ENCODE measurements around the gene PRKAA1. TPM values are rescaled to one million over a fixed set of nuclear protein-coding genes. Genes with fewer than 3 reads are reported as not detected.
"Not testable (repeated sequence)": the region's sequence is repeated elsewhere in the genome, so short reads cannot be mapped to it uniquely, and the experiment has no call there.

PRKAA1 gene
- total RNA-seq, 2 experiments from 2014 or later: 102 to 105 TPM

DNA sequence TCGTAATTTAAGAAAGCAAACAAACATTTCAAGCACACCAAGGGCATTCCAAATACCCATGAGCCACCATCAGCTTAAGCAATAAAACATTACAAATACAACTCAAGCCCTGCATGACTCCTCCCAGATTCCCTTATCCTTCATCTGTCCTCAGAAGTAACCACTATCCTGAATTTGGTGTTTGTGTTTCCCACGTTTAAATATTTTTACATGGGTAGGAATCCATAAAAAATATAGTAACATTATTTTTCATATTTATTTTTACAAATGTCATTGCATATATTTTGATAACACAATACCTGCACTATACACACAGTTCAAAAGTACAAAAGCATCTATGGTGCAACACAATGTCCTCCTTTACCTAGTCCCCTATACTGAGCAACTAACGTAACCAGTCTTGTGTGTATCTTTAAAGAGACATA is 6.4 kb downstream of the PRKAA1 start:
- Mint-ChIP-seq H3K36me3 (ENCODE audit: low read depth) (peaks cover 52% of the 10 kb centered on the region), H3K27ac (no peak overlapping the region), H3K4me3 (no peak overlapping the region), H3K9me3 (peaks cover 3% of the 10 kb centered on the region), H3K4me1 (ENCODE audit: low read depth) (peaks cover 85% of the 10 kb centered on the region), H3K27me3 (no peaks in the 10 kb centered on the region)
- no peak for ATAC-seq (ENCODE audit: poor library complexity)
- Histone ChIP-seq H3K4me3 (ENCODE audit: low read length) (no peak overlapping the region), H3K4me1 (ENCODE audit: insufficient read depth, low read length) (peaks cover 23% of the 10 kb centered on the region), H3K36me3 (ENCODE audit: insufficient read depth, low read length) (peaks cover 10% of the 10 kb centered on the region), H3K27ac (ENCODE audit: low read depth in 1 of 2, low read length in 2 of 2) (no peak overlapping the region), H3K27me3 (ENCODE audit: control insufficient read depth in 1 of 2, insufficient read depth in 2 of 2, low read length in 2 of 2) (no peaks in the 10 kb centered on the region), H3K9me3 (ENCODE audit: control insufficient read depth in 1 of 2, insufficient read depth in 1 of 2, low read length in 2 of 2) (peaks cover 0 to 5% of the 10 kb centered on the region in 2 experiments)
- POLR2A ChIA-PET: no interaction called here
- TF ChIP-seq, protein P1, sequence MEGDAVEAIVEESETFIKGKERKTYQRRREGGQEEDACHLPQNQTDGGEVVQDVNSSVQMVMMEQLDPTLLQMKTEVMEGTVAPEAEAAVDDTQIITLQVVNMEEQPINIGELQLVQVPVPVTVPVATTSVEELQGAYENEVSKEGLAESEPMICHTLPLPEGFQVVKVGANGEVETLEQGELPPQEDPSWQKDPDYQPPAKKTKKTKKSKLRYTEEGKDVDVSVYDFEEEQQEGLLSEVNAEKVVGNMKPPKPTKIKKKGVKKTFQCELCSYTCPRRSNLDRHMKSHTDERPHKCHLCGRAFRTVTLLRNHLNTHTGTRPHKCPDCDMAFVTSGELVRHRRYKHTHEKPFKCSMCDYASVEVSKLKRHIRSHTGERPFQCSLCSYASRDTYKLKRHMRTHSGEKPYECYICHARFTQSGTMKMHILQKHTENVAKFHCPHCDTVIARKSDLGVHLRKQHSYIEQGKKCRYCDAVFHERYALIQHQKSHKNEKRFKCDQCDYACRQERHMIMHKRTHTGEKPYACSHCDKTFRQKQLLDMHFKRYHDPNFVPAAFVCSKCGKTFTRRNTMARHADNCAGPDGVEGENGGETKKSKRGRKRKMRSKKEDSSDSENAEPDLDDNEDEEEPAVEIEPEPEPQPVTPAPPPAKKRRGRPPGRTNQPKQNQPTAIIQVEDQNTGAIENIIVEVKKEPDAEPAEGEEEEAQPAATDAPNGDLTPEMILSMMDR (IDR thresholded peaks at IDR 0.05): no peak
- DNase-seq: no peak
- intact Hi-C loops (cut with DNase I, micrococcal nuclease): no loop called here
- CTCF ChIA-PET: no interaction called here

DNA sequence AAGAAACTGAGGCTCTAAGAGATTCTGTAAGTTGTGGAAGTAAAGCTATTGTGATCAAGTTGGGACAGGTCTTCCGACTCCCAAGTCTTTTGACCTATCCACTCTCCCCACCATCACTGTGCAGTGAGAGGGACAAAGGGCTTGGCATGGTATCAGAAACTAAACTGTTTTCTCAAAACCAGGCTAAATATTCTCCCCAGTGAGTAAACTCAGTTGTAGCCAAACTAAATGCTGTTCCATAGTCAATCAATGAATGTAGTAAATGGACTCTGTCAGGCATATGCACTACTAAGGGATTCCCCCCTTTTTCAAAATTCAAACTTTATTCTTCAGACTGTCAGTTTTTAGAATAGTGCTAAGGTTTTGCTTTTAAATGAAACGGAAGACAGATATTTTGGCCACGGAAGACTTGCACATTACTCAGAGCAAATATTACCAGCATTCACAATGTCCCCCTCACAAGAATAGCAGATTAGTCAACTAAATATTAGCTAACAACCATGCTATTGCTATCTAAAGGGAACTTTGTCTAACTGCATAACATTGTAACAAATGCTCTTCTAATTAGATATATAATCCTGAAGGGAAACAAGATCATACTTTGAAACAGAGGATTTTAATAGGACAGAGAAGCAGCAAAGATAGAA is 7.1 kb downstream of the PRKAA1 start:
- Histone ChIP-seq H3K27me3 (ENCODE audit: control insufficient read depth in 1 of 2, insufficient read depth in 2 of 2, low read length in 2 of 2) (no peaks in the 10 kb centered on the region), H3K4me1 (ENCODE audit: insufficient read depth, low read length) (peaks cover 27% of the 10 kb centered on the region), H3K4me3 (ENCODE audit: low read length) (no peak overlapping the region), H3K27ac (ENCODE audit: low read depth in 1 of 2, low read length in 2 of 2) (no peak overlapping the region), H3K9me3 (ENCODE audit: control insufficient read depth in 1 of 2, insufficient read depth in 1 of 2, low read length in 2 of 2) (peaks cover 0 to 5% of the 10 kb centered on the region in 2 experiments), H3K36me3 (ENCODE audit: insufficient read depth, low read length) (peaks cover 10% of the 10 kb centered on the region)
- ATAC-seq (ENCODE audit: poor library complexity) (no peak), DNase-seq (no peak)
- Mint-ChIP-seq H3K27ac (peak overlapping the region; percentile 44), H3K27me3 (no peaks in the 10 kb centered on the region), H3K4me1 (ENCODE audit: low read depth) (peaks cover 85% of the 10 kb centered on the region), H3K36me3 (ENCODE audit: low read depth) (peaks cover 59% of the 10 kb centered on the region), H3K9me3 (peaks cover 3% of the 10 kb centered on the region), H3K4me3 (no peak overlapping the region)
- intact Hi-C loops (cut with DNase I, micrococcal nuclease): no loop called here
- TF ChIP-seq, protein P1 (IDR thresholded peaks at IDR 0.05): no peak
- ChIA-PET CTCF (no interaction called here), POLR2A (no interaction called here)

DNA sequence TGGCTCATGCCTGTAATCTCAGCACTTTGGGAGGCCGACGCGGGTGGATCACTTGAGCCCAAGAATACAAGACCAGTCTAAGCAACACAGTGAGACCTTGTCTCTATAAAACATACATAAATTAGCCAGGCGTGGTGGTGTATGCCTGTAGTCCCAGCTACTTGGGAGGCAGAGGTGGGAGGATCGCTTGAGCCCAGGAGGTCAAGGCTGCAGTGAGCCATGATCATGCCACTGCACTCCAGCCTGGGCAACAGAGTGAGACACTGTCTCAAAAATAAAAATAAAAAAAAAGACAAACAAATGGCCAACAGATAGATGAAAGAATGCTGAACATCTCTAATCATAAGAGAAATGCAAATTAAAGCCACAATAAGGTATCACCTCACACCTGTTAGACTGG is 9.2 kb downstream of the PRKAA1 start:
- H3K9me3 ChIP-seq (ENCODE audit: control insufficient read depth in 1 of 2, insufficient read depth in 1 of 2, low read length in 2 of 2); ATAC-seq (ENCODE audit: poor library complexity); H3K27ac Mint-ChIP-seq; H3K27me3 ChIP-seq (ENCODE audit: control insufficient read depth in 1 of 2, insufficient read depth in 2 of 2, low read length in 2 of 2); POLR2A ChIA-PET; H3K27ac ChIP-seq (ENCODE audit: low read depth in 1 of 2, low read length in 2 of 2); intact Hi-C loops (cut with DNase I, micrococcal nuclease); H3K27me3 Mint-ChIP-seq; H3K36me3 ChIP-seq (ENCODE audit: insufficient read depth, low read length); DNase-seq; H3K4me3 Mint-ChIP-seq; H3K9me3 Mint-ChIP-seq; H3K4me3 ChIP-seq (ENCODE audit: low read length): not testable (repeated sequence)
- H3K4me1 ChIP-seq (ENCODE audit: insufficient read depth, low read length): peaks cover 30% of the 10 kb centered on the region
- Mint-ChIP-seq H3K4me1 (ENCODE audit: low read depth) (peaks cover 81% of the 10 kb centered on the region), H3K36me3 (ENCODE audit: low read depth) (peaks cover 48% of the 10 kb centered on the region)
- CTCF ChIA-PET: interaction anchor here (1.1 kb wide), 1 partner anchor 11 kb away, joined by 5 read pairs; no protein-coding TSS in a partner anchor

DNA sequence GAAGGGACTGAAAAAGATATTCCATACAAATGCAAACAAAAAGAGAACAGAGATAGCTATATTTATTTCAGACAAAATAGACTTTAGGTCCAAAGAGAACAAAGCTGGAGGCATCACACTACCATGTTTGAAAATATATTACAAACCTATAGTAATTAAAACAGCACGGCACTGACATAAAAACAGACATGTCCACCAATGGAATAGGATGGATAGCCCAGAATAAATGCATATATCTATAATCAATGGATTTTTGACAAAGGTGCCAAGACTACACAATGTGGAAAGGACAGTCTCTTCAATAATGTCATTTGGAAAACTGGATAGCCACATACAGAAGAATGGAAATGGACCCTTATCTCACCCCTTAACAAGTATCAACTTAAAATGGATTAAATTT is 10.2 kb downstream of the PRKAA1 start:
- Mint-ChIP-seq H3K27me3 (no peaks in the 10 kb centered on the region), H3K27ac (no peak overlapping the region), H3K36me3 (ENCODE audit: low read depth) (peaks cover 42% of the 10 kb centered on the region), H3K9me3 (peaks cover 3% of the 10 kb centered on the region), H3K4me1 (ENCODE audit: low read depth) (peaks cover 78% of the 10 kb centered on the region), H3K4me3 (no peak overlapping the region)
- peaks cover 0 to 5% of the 10 kb centered on the region in 2 experiments for H3K9me3 ChIP-seq (ENCODE audit: control insufficient read depth in 1 of 2, insufficient read depth in 1 of 2, low read length in 2 of 2)
- H3K27me3 ChIP-seq (ENCODE audit: control insufficient read depth in 1 of 2, insufficient read depth in 2 of 2, low read length in 2 of 2): no peaks in the 10 kb centered on the region
- ChIA-PET CTCF (interaction anchor here (1.1 kb wide), 1 partner anchor 10 kb away, joined by 5 read pairs; no protein-coding TSS in a partner anchor), POLR2A (no interaction called here)
- H3K4me3 ChIP-seq (ENCODE audit: low read length): no peak overlapping the region
- DNase-seq (no peak), ATAC-seq (ENCODE audit: poor library complexity) (no peak)
- peaks cover 27% of the 10 kb centered on the region for H3K4me1 ChIP-seq (ENCODE audit: insufficient read depth, low read length)
- peaks cover 9% of the 10 kb centered on the region for H3K36me3 ChIP-seq (ENCODE audit: insufficient read depth, low read length)
- intact Hi-C loops (cut with DNase I, micrococcal nuclease): no loop called here
- H3K27ac ChIP-seq (ENCODE audit: low read depth in 1 of 2, low read length in 2 of 2): no peak overlapping the region
- TF ChIP-seq, protein P1 (IDR thresholded peaks at IDR 0.05): no peak

DNA sequence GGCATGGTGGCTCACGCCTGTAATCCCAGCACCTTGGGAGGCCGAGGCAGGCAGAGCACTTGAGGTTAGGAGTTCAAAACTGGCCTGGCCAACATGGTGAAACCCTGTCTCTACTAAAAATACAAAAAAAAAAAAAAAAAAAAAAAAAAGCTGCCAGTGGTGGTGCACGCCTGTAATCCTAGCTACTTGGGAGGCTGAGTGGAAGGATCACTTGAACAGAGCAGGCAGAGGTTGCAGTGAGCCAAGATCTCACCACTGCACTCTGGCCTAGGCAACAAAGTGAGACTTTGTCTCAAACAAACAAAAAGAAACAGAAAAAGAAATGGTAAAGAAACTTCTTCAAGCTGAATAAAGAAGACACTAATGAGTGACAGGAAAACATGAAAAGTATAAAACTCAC is 11.5 kb downstream of the PRKAA1 start:
- ChIA-PET POLR2A (interaction anchor here (0.7 kb wide), 1 partner anchor 20 kb away, joined by 3 read pairs; no protein-coding TSS in a partner anchor), CTCF (interaction anchor here (0.6 kb wide), 1 partner anchor 43 kb away, joined by 3 read pairs; no protein-coding TSS in a partner anchor)
- DNase-seq; H3K4me3 Mint-ChIP-seq; H3K9me3 Mint-ChIP-seq; H3K9me3 ChIP-seq (ENCODE audit: control insufficient read depth in 1 of 2, insufficient read depth in 1 of 2, low read length in 2 of 2); H3K27me3 Mint-ChIP-seq; H3K4me3 ChIP-seq (ENCODE audit: low read length); H3K27ac Mint-ChIP-seq; ATAC-seq (ENCODE audit: poor library complexity); H3K27me3 ChIP-seq (ENCODE audit: control insufficient read depth in 1 of 2, insufficient read depth in 2 of 2, low read length in 2 of 2); H3K27ac ChIP-seq (ENCODE audit: low read depth in 1 of 2, low read length in 2 of 2); intact Hi-C loops (cut with DNase I, micrococcal nuclease): not testable (repeated sequence)
- H3K4me1 Mint-ChIP-seq (ENCODE audit: low read depth): peaks cover 85% of the 10 kb centered on the region
- H3K36me3 Mint-ChIP-seq (ENCODE audit: low read depth): peaks cover 42% of the 10 kb centered on the region
- H3K36me3 ChIP-seq (ENCODE audit: insufficient read depth, low read length): peaks cover 15% of the 10 kb centered on the region
- H3K4me1 ChIP-seq (ENCODE audit: insufficient read depth, low read length): peaks cover 24% of the 10 kb centered on the region
